Renal cortical epithelial cell (primary cell): ENCODE measurements around the gene STX8. TPM values are rescaled to one million over a fixed set of nuclear protein-coding genes. Genes with fewer than 3 reads are reported as not detected.
A peak's percentile ranks its signal among the peaks of the same experiment; 100 is the strongest.

Source experiments
- DNase-seq: peaks from one replicate; pipeline ENCODE4 v3.0.0-alpha.2; 2011; ENCODE audit warnings: low read depth
- total RNA-seq: library from RNA; depleted of rRNA; stranded (reverse); fragments of >200 nt; gene quantifications from 2 replicates; pipeline ENCODE4 v1.2.3, GENCODE V29; 2014

The STX8 gene
- total RNA-seq, 1 donor from 2014 or later = 76.6 TPM

GRCh38 chr17:9554715-9555114, 20.9 kb downstream of the STX8 start:
- peak; percentile 51 for DNase-seq

- DNase-seq = no peak
These were observed 22.0 kb downstream of the STX8 start for GRCh38 chr17:9553596-9553995.

GRCh38 chr17:9553181-9553580, 22.4 kb downstream of the STX8 start:
- no peak for DNase-seq

- peak; percentile 26 for DNase-seq
These were observed 26.4 kb downstream of the STX8 start for GRCh38 chr17:9549215-9549614.

GRCh38 chr17:9544221-9544620, 31.4 kb downstream of the STX8 start:
- DNase-seq = peak; percentile 19

- no peak for DNase-seq
These were observed 33.9 kb downstream of the STX8 start for GRCh38 chr17:9541718-9542117.

- no peak for DNase-seq
These were observed 37.0 kb downstream of the STX8 start for GRCh38 chr17:9538626-9539025.

GRCh38 chr17:9537177-9537776, 38.3 kb downstream of the STX8 start:
- no peak for DNase-seq

- DNase-seq = no peak
These were observed 39.6 kb downstream of the STX8 start for GRCh38 chr17:9536061-9536460.

- no peak for DNase-seq
These were observed 42.2 kb downstream of the STX8 start for GRCh38 chr17:9533441-9533840.

- no peak for DNase-seq
These were observed 42.9 kb downstream of the STX8 start for GRCh38 chr17:9532715-9533114.

GRCh38 chr17:9531034-9531433, 44.6 kb downstream of the STX8 start:
- DNase-seq = no peak

GRCh38 chr17:9529033-9529700, 46.5 kb downstream of the STX8 start:
- DNase-seq = peak; percentile 15

- no peak for DNase-seq
These were observed 47.8 kb downstream of the STX8 start for GRCh38 chr17:9527788-9528187.

- peak; percentile 42 for DNase-seq
These were observed 53.5 kb downstream of the STX8 start for GRCh38 chr17:9522074-9522473.

- no peak for DNase-seq
These were observed 54.6 kb downstream of the STX8 start for GRCh38 chr17:9521062-9521461.

- no peak for DNase-seq
These were observed 55.0 kb downstream of the STX8 start for GRCh38 chr17:9520649-9521048.

- DNase-seq = no peak
These were observed 55.9 kb downstream of the STX8 start for GRCh38 chr17:9519583-9520272.

GRCh38 chr17:9517396-9517795, 58.2 kb downstream of the STX8 start:
- no peak for DNase-seq

GRCh38 chr17:9513266-9513665, 62.4 kb downstream of the STX8 start:
- DNase-seq = no peak

- peak; percentile 58 for DNase-seq
These were observed 63.1 kb downstream of the STX8 start for GRCh38 chr17:9512323-9513168.

- DNase-seq = no peak
These were observed 66.3 kb downstream of the STX8 start for GRCh38 chr17:9509236-9509816.
